Activated T-helper 17 cell treated with anti-CD3 and anti-CD28 coated beads, Interleukin-2, amount 50 U/mL, for 72 hours (primary cell): ENCODE measurements around the gene FLVCR2. TPM values are rescaled to one million over a fixed set of nuclear protein-coding genes. Genes with fewer than 3 reads are reported as not detected.
"Not testable (repeated sequence)": the region's sequence is repeated elsewhere in the genome, so short reads cannot be mapped to it uniquely, and the experiment has no call there.

Source experiments
- ATAC-seq: fragments of 150-1000 bp; cut with Tn5 transposase; replicated peaks from 2 replicates; pipeline ENCODE4 v1.10.0; 2021; ENCODE audit warnings: mild to moderate bottlenecking, moderate library complexity
- H3K27ac Mint-ChIP-seq: one replicate; pipeline ENCODE4 v1.8.0; 2022; ENCODE audit warnings: mixed read lengths
- H3K27me3 Mint-ChIP-seq: one replicate; pipeline ENCODE4 v1.8.0; 2022; ENCODE audit warnings: mixed read lengths
- H3K36me3 Mint-ChIP-seq: one replicate; pipeline ENCODE4 v1.8.0; 2022; ENCODE audit warnings: low read depth, mild to moderate bottlenecking, mixed read lengths
- H3K4me1 Mint-ChIP-seq: one replicate; pipeline ENCODE4 v1.8.0; 2022; ENCODE audit warnings: mixed read lengths
- H3K4me3 Mint-ChIP-seq: one replicate; pipeline ENCODE4 v1.8.0; 2022; ENCODE audit warnings: mild to moderate bottlenecking, mixed read lengths
- H3K9me3 Mint-ChIP-seq: one replicate; pipeline ENCODE4 v1.8.0; 2022; ENCODE audit warnings: mixed read lengths
- total RNA-seq, 2 donors: library from RNA; stranded (reverse); gene quantifications; one replicate each; pipeline ENCODE4 v1.2.3, GENCODE V29; 2022

The FLVCR2 gene
- total RNA-seq, 2 donors from 2014 or later = 8.5 to 18.5 TPM

- Mint-ChIP-seq H3K9me3 (no peaks in the 10 kb centered on the region), H3K4me3 (no peak overlapping the region), H3K4me1 (peaks cover 9% of the 10 kb centered on the region), H3K27me3 (no peaks in the 10 kb centered on the region), H3K27ac (no peak overlapping the region), H3K36me3 (peaks cover 40% of the 10 kb centered on the region)
- no peak for ATAC-seq
These were observed 84.5 kb downstream of the FLVCR2 start for GRCh38 chr14:75662966-75663365.

DNA sequence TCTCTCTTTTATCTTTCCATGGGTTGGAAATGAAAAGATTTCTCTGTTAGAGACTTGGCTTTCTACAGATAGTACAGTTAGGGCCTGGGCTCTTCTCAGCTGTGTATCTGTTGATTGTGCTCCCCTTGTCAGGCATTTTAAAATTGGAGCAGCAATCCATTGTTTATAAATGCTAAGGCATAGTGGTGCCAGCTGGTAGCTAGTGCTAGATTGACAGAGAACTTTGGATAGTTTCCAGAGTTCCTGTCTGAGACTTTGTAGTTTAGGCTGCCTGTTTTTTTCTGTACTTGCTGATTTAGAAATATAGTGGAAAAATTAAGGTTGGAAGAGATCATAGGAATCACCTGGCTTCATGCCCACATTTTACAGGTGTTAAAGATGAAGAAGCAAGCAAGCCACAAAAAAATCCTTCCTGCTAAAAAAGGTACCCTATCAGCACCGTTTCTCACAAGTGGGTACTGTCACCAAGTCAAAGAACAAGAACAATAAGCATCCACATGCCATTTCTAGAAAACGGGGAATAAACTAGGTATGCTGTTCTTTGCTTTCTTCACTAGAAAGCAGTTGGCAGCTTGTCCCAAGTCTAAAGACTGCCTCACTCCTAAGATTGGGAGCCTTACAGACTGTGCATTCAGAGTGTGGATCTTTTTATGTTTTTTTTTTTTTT, 88.8 kb downstream of the FLVCR2 start:
- Mint-ChIP-seq H3K27me3 (no peaks in the 10 kb centered on the region), H3K27ac (no peak overlapping the region), H3K4me1 (no peaks in the 10 kb centered on the region), H3K4me3 (no peak overlapping the region), H3K36me3 (peaks cover 67% of the 10 kb centered on the region), H3K9me3 (no peaks in the 10 kb centered on the region)
- ATAC-seq = no peak

GRCh38 chr14:75672605-75673192, 94.3 kb downstream of the FLVCR2 start:
- peaks cover 65% of the 10 kb centered on the region for H3K36me3 Mint-ChIP-seq
- H3K27me3 Mint-ChIP-seq = no peaks in the 10 kb centered on the region
- peak; percentile 56 for ATAC-seq
- H3K4me1 Mint-ChIP-seq = peaks cover 18% of the 10 kb centered on the region
- H3K9me3 Mint-ChIP-seq = no peaks in the 10 kb centered on the region
- H3K4me3 Mint-ChIP-seq = peak overlapping the region; percentile 8
- H3K27ac Mint-ChIP-seq = peak overlapping the region; percentile 53

GRCh38 chr14:75673345-75674035, 95.1 kb downstream of the FLVCR2 start:
- Mint-ChIP-seq H3K27ac (peak overlapping the region; percentile 53), H3K4me3 (peak overlapping the region; percentile 8), H3K4me1 (peaks cover 22% of the 10 kb centered on the region), H3K36me3 (peaks cover 69% of the 10 kb centered on the region), H3K9me3 (no peaks in the 10 kb centered on the region), H3K27me3 (no peaks in the 10 kb centered on the region)
- peak; percentile 93 for ATAC-seq

- H3K36me3 Mint-ChIP-seq = peaks cover 50% of the 10 kb centered on the region
- peaks cover 22% of the 10 kb centered on the region for H3K4me1 Mint-ChIP-seq
- no peaks in the 10 kb centered on the region for H3K27me3 Mint-ChIP-seq
- H3K4me3 Mint-ChIP-seq = no peak overlapping the region
- H3K9me3 Mint-ChIP-seq = no peaks in the 10 kb centered on the region
- H3K27ac Mint-ChIP-seq = no peak overlapping the region
- ATAC-seq = no peak
These were observed 97.0 kb downstream of the FLVCR2 start for GRCh38 chr14:75675265-75675960.

DNA sequence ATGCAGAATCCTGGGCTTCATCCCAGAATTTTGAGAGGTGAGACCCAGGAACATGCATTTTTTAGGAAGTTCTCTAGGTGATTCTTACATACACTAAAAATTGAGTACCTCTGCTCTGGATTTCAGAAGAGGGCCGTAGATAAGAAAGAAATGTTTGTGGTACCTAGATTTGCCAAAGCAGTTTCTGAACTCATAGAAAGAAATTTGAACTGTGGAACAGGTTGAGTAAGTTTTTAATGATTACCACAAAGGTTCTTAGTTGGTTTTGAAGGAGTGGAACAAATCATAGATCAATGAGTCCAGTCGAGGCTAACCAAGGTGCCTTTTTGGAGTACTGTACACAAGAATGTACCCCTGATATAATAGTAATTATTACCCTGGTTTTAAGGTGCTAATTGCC, 107.5 kb downstream of the FLVCR2 start:
- no peaks in the 10 kb centered on the region for H3K27me3 Mint-ChIP-seq
- no peak overlapping the region for H3K4me3 Mint-ChIP-seq
- H3K27ac Mint-ChIP-seq = no peak overlapping the region
- no peaks in the 10 kb centered on the region for H3K9me3 Mint-ChIP-seq
- H3K4me1 Mint-ChIP-seq = peaks cover 9% of the 10 kb centered on the region
- ATAC-seq = no peak
- H3K36me3 Mint-ChIP-seq = peaks cover 56% of the 10 kb centered on the region

DNA sequence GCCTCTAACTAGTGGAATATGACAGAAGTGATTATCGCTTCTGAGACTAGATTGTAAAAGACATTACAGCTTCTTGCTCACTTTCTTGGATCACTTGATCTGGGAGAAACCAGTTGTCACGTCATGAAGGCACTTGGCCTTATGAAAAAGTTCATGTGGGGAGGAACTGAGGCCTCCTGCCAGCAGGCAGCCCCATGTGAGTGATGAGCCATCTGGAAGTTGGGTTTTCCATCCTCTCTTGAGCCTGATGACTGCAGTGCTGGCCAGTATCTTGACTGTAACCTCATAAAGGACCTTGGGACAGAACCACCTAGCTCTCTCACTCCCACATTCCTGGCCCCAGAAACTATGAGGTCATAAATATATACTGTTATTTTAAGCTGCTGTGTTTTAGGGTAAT, 110.6 kb downstream of the FLVCR2 start:
- ATAC-seq = no peak
- peak overlapping the region; percentile 48 for H3K27ac Mint-ChIP-seq
- H3K4me1 Mint-ChIP-seq = peaks cover 9% of the 10 kb centered on the region
- peaks cover 55% of the 10 kb centered on the region for H3K36me3 Mint-ChIP-seq
- no peak overlapping the region for H3K4me3 Mint-ChIP-seq
- peaks cover 5% of the 10 kb centered on the region for H3K9me3 Mint-ChIP-seq
- no peaks in the 10 kb centered on the region for H3K27me3 Mint-ChIP-seq

DNA sequence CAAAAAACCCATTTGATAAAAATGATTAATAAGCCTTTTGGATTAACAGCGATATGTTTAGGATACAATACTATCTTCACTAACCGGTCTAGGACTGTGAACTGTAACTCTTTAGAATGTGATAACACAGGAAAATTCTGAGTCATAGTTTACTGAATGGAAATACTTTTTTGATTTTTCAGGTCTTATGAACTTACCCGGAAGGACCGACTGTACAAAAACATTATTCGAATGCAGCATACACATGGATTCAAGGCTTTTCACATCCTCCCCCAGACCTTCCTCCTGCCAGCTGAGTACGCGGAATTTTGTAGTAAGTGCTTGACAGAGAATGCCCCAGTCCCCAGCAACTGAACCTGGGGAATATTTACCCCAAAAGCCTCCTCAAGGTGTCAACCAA, 111.6 kb downstream of the FLVCR2 start:
- Mint-ChIP-seq H3K4me3 (no peak overlapping the region), H3K4me1 (peaks cover 9% of the 10 kb centered on the region), H3K27ac (peak overlapping the region; percentile 57), H3K27me3 (no peaks in the 10 kb centered on the region), H3K9me3 (peaks cover 8% of the 10 kb centered on the region), H3K36me3 (peaks cover 55% of the 10 kb centered on the region)
- ATAC-seq = peak; percentile 26

DNA sequence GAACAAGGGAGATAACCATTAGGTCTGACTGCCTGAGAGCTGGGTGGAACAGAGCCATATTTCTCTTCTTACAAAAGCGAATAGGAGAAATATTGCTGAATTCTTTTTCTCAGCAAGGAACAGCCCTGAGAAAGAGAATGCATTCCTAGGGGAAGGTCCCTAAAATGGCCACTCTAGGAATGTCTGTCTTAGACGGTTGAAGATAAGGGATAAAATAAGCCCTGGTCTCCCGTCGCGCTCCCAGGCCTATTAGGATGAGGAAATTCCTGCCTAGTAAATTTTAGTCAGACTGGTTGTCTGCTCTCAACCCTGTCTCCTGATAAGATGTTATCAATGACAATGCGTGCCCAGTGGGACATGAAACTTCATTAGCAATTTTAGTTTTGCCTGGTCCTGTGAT, 116.6 kb downstream of the FLVCR2 start:
- not testable (repeated sequence) for H3K4me3 Mint-ChIP-seq, H3K27me3 Mint-ChIP-seq, H3K9me3 Mint-ChIP-seq, H3K4me1 Mint-ChIP-seq, ATAC-seq, H3K27ac Mint-ChIP-seq
- peaks cover 88% of the 10 kb centered on the region for H3K36me3 Mint-ChIP-seq

- Mint-ChIP-seq H3K27me3 (no peaks in the 10 kb centered on the region), H3K36me3 (peaks cover 90% of the 10 kb centered on the region), H3K9me3 (peaks cover 8% of the 10 kb centered on the region), H3K4me3 (no peak overlapping the region), H3K27ac (no peak overlapping the region), H3K4me1 (no peaks in the 10 kb centered on the region)
- no peak for ATAC-seq
These were observed 119.0 kb downstream of the FLVCR2 start for GRCh38 chr14:75697386-75697785.

Other genes with a start within 250 kb of the FLVCR2 start
- gene JDP2, start 150.6 kb upstream of the FLVCR2 start, total RNA-seq = 1 to 10 TPM in 1 of 2 donors, under 1 TPM in 1; 0.61 to 1.1 TPM
- gene BATF, start 56.2 kb upstream of the FLVCR2 start, total RNA-seq = 100 to 1,000 TPM; 123 to 211 TPM
- 10 to 100 TPM; 19.4 to 21.2 TPM for gene ERG28, start 82.3 kb downstream of the FLVCR2 start, total RNA-seq
- 10 to 100 TPM; 24.6 to 36.3 TPM for gene TTLL5, start 82.6 kb downstream of the FLVCR2 start, total RNA-seq